GM12878 (cell line): ENCODE data around the gene BDH2. TPM values are rescaled to one million over a fixed set of nuclear protein-coding genes. Genes with fewer than 3 reads are reported as not detected.

Experiments used
- ATAC-seq: fragments of 200-7000 bp; cut with Tn5 transposase; 3 replicates; pipeline ENCODE4 v1.9.1; 2020; ENCODE audit warnings: mild to moderate bottlenecking, moderate library complexity
- BruUV-seq: library from RNA; stranded (reverse); fragments of 400-500 nt; replicated peaks from 2 replicates; lab custom pipeline; 2021; lab: Mats Ljungman, UMichigan
- CTCF ChIA-PET: fragments of 300-600 bp; sonication (Branson Sonifier 250); formaldehyde crosslinking; extraction: SDS; loops from one replicate; lab custom pipeline; 2021; ENCODE audit warnings: inconsistent platforms; lab: Yijun Ruan, JAX
- POLR2A ChIA-PET: fragments of 350-600 bp; formaldehyde crosslinking; extraction: SDS; loops from one replicate; lab custom pipeline; 2021; ENCODE audit warnings: inconsistent platforms; lab: Charles Lee
- RAD21 ChIA-PET: fragments of 300-600 bp; sonication (Branson Sonifier 250); formaldehyde crosslinking; loops from one replicate; lab custom pipeline; 2023; ENCODE audit warnings: antibody characterized with exemption; ENCODE audit not compliant: unreplicated experiment; lab: Charles Lee
- SMC1A ChIA-PET: fragments of 300-600 bp; sonication (Branson Sonifier 250); formaldehyde crosslinking; loops from one replicate; lab custom pipeline; 2023; ENCODE audit not compliant: unreplicated experiment, uncharacterized antibody; lab: Charles Lee
- DNase-seq: peaks from one replicate; pipeline ENCODE4 v3.0.0-alpha.2; 2011; ENCODE audit warnings: low read depth, low spot score
- FAIRE-seq: peaks from 3 replicates; lab custom pipeline; 2011; peaks lifted over from hg19 to GRCh38; lab: Jason Lieb, UNC
- H2AFZ ChIP-seq: 2 replicates; pipeline ENCODE4 v1.6.0; 2011; ENCODE audit warnings: low read depth, low read length, control low read depth; ENCODE audit not compliant: control insufficient read depth
- H3K27ac ChIP-seq: 2 replicates; pipeline ENCODE4 v1.5.1; 2011; ENCODE audit warnings: control low read depth; ENCODE audit not compliant: control insufficient read depth, insufficient read depth
- H3K27me3 ChIP-seq, 2 experiments: replicated peaks in 1 of 2; 2 replicates each; pipeline versions ENCODE4 v1.6.0 to v1.6.1; 2011; ENCODE audit warnings: low read length in 1 of 2; ENCODE audit not compliant: control insufficient read depth in 2 of 2, insufficient read depth in 2 of 2
- H3K36me3 ChIP-seq, 2 experiments: 2 replicates each; pipeline ENCODE4 v1.5.1; 2011; ENCODE audit warnings: low read length in 1 of 2; ENCODE audit not compliant: control insufficient read depth in 2 of 2, insufficient read depth in 2 of 2
- H3K4me1 ChIP-seq: 2 replicates; pipeline ENCODE4 v1.6.1; 2011; ENCODE audit warnings: mild to moderate bottlenecking, low read length, moderate library complexity, mixed read lengths; ENCODE audit not compliant: control insufficient read depth, insufficient read depth
- H3K4me2 ChIP-seq: 2 replicates; pipeline ENCODE4 v1.6.0; 2011; ENCODE audit warnings: control low read depth; ENCODE audit not compliant: control insufficient read depth, insufficient read depth
- H3K4me3 ChIP-seq: fragments of 200-600 bp; sonication (generic); 2 replicates; pipeline ENCODE4 v1.5.1; 2016
- H3K79me2 ChIP-seq: 2 replicates; pipeline ENCODE4 v1.6.0; 2011; ENCODE audit warnings: low read length; ENCODE audit not compliant: control insufficient read depth, insufficient read depth
- H3K9ac ChIP-seq: 2 replicates; pipeline ENCODE4 v1.8.0; 2011; ENCODE audit warnings: low read length, control low read depth, mixed read lengths; ENCODE audit not compliant: control insufficient read depth, insufficient read depth
- H3K9me3 ChIP-seq: replicated peaks from 3 replicates; pipeline ENCODE4 v1.5.1; 2011; ENCODE audit warnings: mild to moderate bottlenecking, low read length; ENCODE audit not compliant: control insufficient read depth, insufficient read depth
- H4K20me1 ChIP-seq: 2 replicates; pipeline ENCODE4 v1.6.0; 2011; ENCODE audit not compliant: control insufficient read depth, insufficient read depth
- BCL3 ChIP-seq: IDR thresholded peaks from 2 replicates; pipeline ENCODE4 v1.6.1; 2011; ENCODE audit warnings: borderline replicate concordance, low read depth, mild to moderate bottlenecking, moderate library complexity, low read length; ENCODE audit not compliant: insufficient read depth, poor library complexity, severe bottlenecking
- EP300 ChIP-seq, 2 experiments: fragments of 150-350 bp in 1 of 2; IDR thresholded peaks; 2 replicates each; pipeline ENCODE4 v1.6.1; 2011 to 2012; ENCODE audit warnings: low read depth in 2 of 2, low read length in 2 of 2, borderline replicate concordance in 1 of 2, improper control_type of control experiment in 1 of 2, inconsistent platforms in 1 of 2; ENCODE audit not compliant: control insufficient read depth in 1 of 2
- EZH2 ChIP-seq: IDR thresholded peaks from 2 replicates; pipeline ENCODE4 v1.6.1; 2012; ENCODE audit warnings: low read depth, mild to moderate bottlenecking, control low read depth, inconsistent platforms, low read length, borderline replicate concordance; ENCODE audit not compliant: control insufficient read depth
- FOXM1 ChIP-seq: IDR thresholded peaks from 2 replicates; pipeline ENCODE4 v1.6.1; 2012; ENCODE audit warnings: low read depth, mild to moderate bottlenecking, inconsistent platforms, low read length, moderate library complexity
- HCFC1 ChIP-seq: fragments of 150-350 bp; IDR thresholded peaks from 2 replicates; pipeline ENCODE4 v1.6.1; 2014; ENCODE audit warnings: low read length
- KDM1A ChIP-seq: fragments of 200-600 bp; sonication (generic); IDR thresholded peaks from 2 replicates; pipeline ENCODE4 v1.6.1; 2016; ENCODE audit warnings: borderline replicate concordance
- NBN ChIP-seq: fragments of 450-650 bp; IDR thresholded peaks from 2 replicates; pipeline ENCODE4 v1.6.1; 2016
- ZNF274 ChIP-seq: IDR thresholded peaks from one replicate; pipeline ENCODE4 v1.8.0; 2011; ENCODE audit not compliant: insufficient read length, insufficient read depth
- ZNF592 ChIP-seq: fragments of 450-650 bp; IDR thresholded peaks from 2 replicates; pipeline ENCODE4 v1.6.1; 2017; ENCODE audit warnings: mild to moderate bottlenecking, moderate library complexity
- ZSCAN29 ChIP-seq: fragments of 450-650 bp; IDR thresholded peaks from 2 replicates; pipeline ENCODE4 v1.6.1; 2017; ENCODE audit warnings: mild to moderate bottlenecking, moderate library complexity
- ZZZ3 ChIP-seq: IDR thresholded peaks from 2 replicates; pipeline ENCODE4 v1.6.1; 2011; ENCODE audit warnings: low read depth; ENCODE audit not compliant: control insufficient read depth, insufficient read length
- in situ Hi-C: fragments of 300-500 bp; cut with MboI; formaldehyde crosslinking; loops from 9 replicates; pipeline ENCODE4 v1.14.3; 2018; ENCODE audit warnings: mixed read lengths
- intact Hi-C: fragments of 100-400 bp; cut with micrococcal nuclease; formaldehyde crosslinking; loops from one replicate; pipeline ENCODE4 v1.14.2; 2022; ENCODE audit not compliant: unreplicated experiment
- polyA plus RNA-seq, 11 experiments: library from polyadenylated mRNA; depleted of rRNA in 4 of 11; unstranded in 6 of 11; stranded (reverse) in 5 of 11; fragments of >200 nt; fragmentation: Nextera tagmentation in 4 of 11; fragmentation: Illumina TruSeq in 1 of 11; extraction: Ambion mirVana in 4 of 11; extraction: Trizol in 1 of 11; gene quantifications; 1 replicate in 1 of 11; 2 replicates in 10 of 11; pipeline versions ENCODE4 v1.2.1 to v1.2.3, GENCODE V29; 2011 to 2016; ENCODE audit warnings: inconsistent platforms in 2 of 11, missing spikeins in 2 of 11, low read depth in 1 of 11
- total RNA-seq, 4 experiments: library from RNA; depleted of rRNA in 3 of 4; stranded (reverse); fragments of >200 nt in 3 of 4; fragmentation: Illumina TruSeq in 1 of 4; extraction: Trizol in 1 of 4; gene quantifications; 2 replicates each; pipeline versions ENCODE4 v1.2.1 to v1.2.3, GENCODE V29; 2013 to 2021

BDH2 gene
- total and polyA plus RNA-seq, 10 of the 15 experiments (the other 5 are each of a cell fraction or from before 2014, with no cell fraction given), result 20.9 to 47.3 (median 33.5) TPM

DNA sequence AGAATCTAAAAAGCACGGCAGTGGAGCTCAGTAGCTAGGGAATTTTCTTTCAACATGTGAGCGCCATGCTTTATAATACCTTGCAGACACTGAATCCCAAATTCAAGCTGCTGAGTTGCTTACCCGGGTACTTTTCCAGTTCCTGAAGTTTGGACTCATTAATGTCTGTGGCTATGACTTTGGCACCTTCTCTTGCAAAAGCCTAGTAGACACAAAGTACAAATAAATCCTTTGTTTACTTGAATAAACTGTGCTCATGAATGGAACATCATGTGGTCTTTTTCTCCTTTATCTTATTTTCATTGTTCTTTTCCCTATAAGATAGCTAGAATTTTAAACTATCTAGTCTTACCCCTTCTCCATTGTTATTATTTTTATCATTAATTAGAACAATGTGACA, 4.6 kb downstream of the BDH2 start (continued):
- TF ChIP-seq ZNF592 (no peak), EZH2 (no peak), EP300 (IDR thresholded peaks at IDR 0.05; ENCODE audit: borderline replicate concordance in 1 of 2, control insufficient read depth in 1 of 2, low read depth in 2 of 2, low read length in 2 of 2) (no peak), ZSCAN29 (no peak)

DNA sequence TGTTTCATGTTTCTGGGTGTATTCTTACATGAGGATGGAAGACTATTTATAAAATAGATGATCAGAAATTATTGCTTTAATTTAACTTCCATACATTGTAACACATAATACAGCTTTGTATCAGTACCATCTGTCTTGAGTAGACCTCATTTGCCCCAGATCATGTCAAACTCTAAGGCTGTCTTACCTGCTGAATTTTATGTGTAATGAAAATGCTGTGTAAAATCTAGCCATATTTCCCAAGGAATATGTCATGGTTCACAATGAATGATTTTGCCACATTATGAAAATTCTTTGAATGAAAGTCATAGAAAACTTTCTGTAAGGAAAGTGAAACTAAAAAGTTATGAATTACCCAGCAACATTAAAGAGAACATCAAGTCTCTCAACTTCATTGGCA, 7.4 kb downstream of the BDH2 start:
- Histone ChIP-seq H2AFZ (peak overlapping the region; percentile 76), H3K36me3 (no peaks in the 10 kb centered on the region; a peak in 2 of 4 replicates), H4K20me1 (no peaks in the 10 kb centered on the region), H3K4me2 (peak overlapping the region; percentile 50), H3K27me3 (no peaks in the 10 kb centered on the region), H3K4me1 (peaks cover 6% of the 10 kb centered on the region; the same call in 1 of the 2 replicates), H3K4me3 (peak overlapping the region; percentile 16; the same call in 1 of the 2 replicates), H3K79me2 (no peaks in the 10 kb centered on the region), H3K9me3 (no peaks in the 10 kb centered on the region), H3K27ac (peak overlapping the region; percentile 27), H3K9ac (no peak overlapping the region)
- intact Hi-C loops (loop anchor here (5.0 to 10.0 kb wide), 3 partner anchors 407 to 660 kb away; no protein-coding TSS in a partner anchor), in situ Hi-C loops (loop anchor here (10.0 kb wide), 1 partner anchor 467 kb away; no protein-coding TSS in a partner anchor)
- no TSS peak for BruUV-seq
- CTCF ChIA-PET, result interaction anchor here (0.6 to 11.9 kb wide), 46 partner anchors 9 to 664 kb away, joined by 3 to 179 read pairs (median 6); partner anchors contain the start of genes BDH2, SLC9B1 and SLC9B2
- DNase-seq, result no peak
- SMC1A ChIA-PET, result interaction anchor here (0.7 to 9.1 kb wide), 38 partner anchors 9 to 747 kb away, joined by 3 to 98 read pairs (median 6); partner anchors contain the start of genes BDH2, SLC39A8, SLC9B2 and UBE2D3
- no peak for FAIRE-seq
- RAD21 ChIA-PET, result interaction anchor here (0.9 to 6.0 kb wide), 23 partner anchors 8 to 694 kb away, joined by 3 to 69 read pairs (median 5); partner anchors contain the start of gene SLC9B2
- POLR2A ChIA-PET, result interaction anchor here (1.4 kb wide), 1 partner anchor 49 kb away, joined by 4 read pairs; no protein-coding TSS in a partner anchor
- ATAC-seq, result peak; percentile 59
- TF ChIP-seq KDM1A (no peak), ZZZ3 (no peak), ZNF592 (no peak), ZNF274 (no peak), BCL3 (no peak), NBN (no peak), HCFC1 (no peak), FOXM1 (no peak)
